ENCODE results near the gene SPHK2.

DNA sequence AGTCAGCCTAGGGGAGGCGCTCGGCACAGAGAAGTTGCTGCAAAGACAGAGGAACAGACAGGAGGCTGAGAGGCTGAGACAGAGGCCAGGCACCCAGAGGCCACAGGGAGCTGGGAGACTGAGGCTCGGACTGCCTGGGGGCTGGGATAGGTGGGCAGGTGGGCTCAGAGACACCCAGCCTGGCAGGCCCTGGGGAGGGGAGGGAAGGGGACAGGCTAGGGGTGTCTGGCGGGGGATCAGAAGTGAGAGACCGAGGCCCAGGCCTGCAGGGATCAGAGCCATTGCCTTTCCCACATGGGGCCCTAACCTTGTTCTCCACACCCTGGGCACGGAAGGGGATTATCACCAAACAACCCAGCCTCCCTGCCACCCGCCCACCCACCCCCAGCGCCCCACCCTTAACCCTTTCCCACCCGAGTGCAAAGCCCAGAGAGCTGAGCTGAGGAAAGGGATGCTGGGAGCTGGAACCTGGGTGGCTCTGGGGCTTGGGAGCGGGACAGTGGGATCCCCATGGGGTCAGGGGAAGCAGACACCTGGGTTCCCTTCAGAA is 52.2 kb downstream of the SPHK2 start:
- TF ChIP-seq, protein P1, sequence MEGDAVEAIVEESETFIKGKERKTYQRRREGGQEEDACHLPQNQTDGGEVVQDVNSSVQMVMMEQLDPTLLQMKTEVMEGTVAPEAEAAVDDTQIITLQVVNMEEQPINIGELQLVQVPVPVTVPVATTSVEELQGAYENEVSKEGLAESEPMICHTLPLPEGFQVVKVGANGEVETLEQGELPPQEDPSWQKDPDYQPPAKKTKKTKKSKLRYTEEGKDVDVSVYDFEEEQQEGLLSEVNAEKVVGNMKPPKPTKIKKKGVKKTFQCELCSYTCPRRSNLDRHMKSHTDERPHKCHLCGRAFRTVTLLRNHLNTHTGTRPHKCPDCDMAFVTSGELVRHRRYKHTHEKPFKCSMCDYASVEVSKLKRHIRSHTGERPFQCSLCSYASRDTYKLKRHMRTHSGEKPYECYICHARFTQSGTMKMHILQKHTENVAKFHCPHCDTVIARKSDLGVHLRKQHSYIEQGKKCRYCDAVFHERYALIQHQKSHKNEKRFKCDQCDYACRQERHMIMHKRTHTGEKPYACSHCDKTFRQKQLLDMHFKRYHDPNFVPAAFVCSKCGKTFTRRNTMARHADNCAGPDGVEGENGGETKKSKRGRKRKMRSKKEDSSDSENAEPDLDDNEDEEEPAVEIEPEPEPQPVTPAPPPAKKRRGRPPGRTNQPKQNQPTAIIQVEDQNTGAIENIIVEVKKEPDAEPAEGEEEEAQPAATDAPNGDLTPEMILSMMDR (IDR thresholded peaks at IDR 0.05) = no peak
- TF ChIP-seq POLR2A (IDR thresholded peaks at IDR 0.05) = no peak
